Lung (tissue), 12 donors: Measurements from ENCODE around the gene BARD1. TPM values are rescaled to one million over a fixed set of nuclear protein-coding genes. Genes with fewer than 3 reads are reported as not detected.

Experiments used
- ATAC-seq: fragments of 200-7000 bp; cut with Tn5 transposase; one replicate; pipeline ENCODE4 v1.9.1; 2020; ENCODE audit warnings: moderate number of reproducible peaks; ENCODE audit not compliant: insufficient read depth, low FRiP score
- DNase-seq, 3 donors: peaks; one replicate each; pipeline ENCODE4 v3.0.0-alpha.2; 2013 to 2017
- H3K27ac ChIP-seq, 2 donors: one replicate each; pipeline ENCODE4 v1.5.1; 2013; ENCODE audit warnings: mild to moderate bottlenecking in 2 of 2, moderate library complexity in 2 of 2, control low read depth in 1 of 2, inconsistent platforms in 1 of 2, low read depth in 1 of 2, low read length in 1 of 2
- H3K27me3 ChIP-seq, 3 donors: one replicate each; pipeline ENCODE4 v1.5.1; 2013; ENCODE audit warnings: low read length in 2 of 3; ENCODE audit not compliant: control insufficient read depth in 3 of 3, insufficient read depth in 3 of 3
- H3K36me3 ChIP-seq, 4 donors: one replicate each; pipeline ENCODE4 v1.5.1; 2013; ENCODE audit warnings: low read length in 4 of 4, mild to moderate bottlenecking in 1 of 4, moderate library complexity in 1 of 4; ENCODE audit not compliant: control insufficient read depth in 4 of 4, insufficient read depth in 4 of 4
- H3K4me1 ChIP-seq, 5 donors: one replicate each; pipeline ENCODE4 v1.5.1; 2013; ENCODE audit warnings: low read length in 5 of 5, mild to moderate bottlenecking in 2 of 5, moderate library complexity in 1 of 5; ENCODE audit not compliant: control insufficient read depth in 5 of 5, insufficient read depth in 5 of 5
- H3K4me3 ChIP-seq: one replicate; pipeline ENCODE4 v1.5.1; 2013; ENCODE audit warnings: mild to moderate bottlenecking, control low read depth, moderate library complexity
- H3K9ac ChIP-seq, 2 donors: one replicate each; pipeline ENCODE4 v1.5.1; 2013; ENCODE audit warnings: low read length in 2 of 2, control low read depth in 1 of 2; ENCODE audit not compliant: insufficient read depth in 1 of 2
- H3K9me3 ChIP-seq, 4 donors: one replicate each; pipeline ENCODE4 v1.5.1; 2013; ENCODE audit warnings: low read length in 3 of 4, mild to moderate bottlenecking in 1 of 4, moderate library complexity in 1 of 4; ENCODE audit not compliant: control insufficient read depth in 4 of 4, insufficient read depth in 3 of 4
- WGBS, 2 donors: extraction: QIAGEN DNeasy Blood & Tissue Kit; methylation state at CpG; one replicate each; pipeline ENCODE4 v1.1.7; 2013; 5-methylcytosine and 5-hydroxymethylcytosine counted together
- polyA plus RNA-seq, 2 donors: library from polyadenylated mRNA; stranded (reverse); fragments of 200-250 nt; gene quantifications; one replicate each; pipeline ENCODE4 v1.2.1, GENCODE V29; 2013
- total RNA-seq, 2 donors: library from RNA; depleted of rRNA in 1 of 2; stranded (reverse); fragments of >200 nt in 1 of 2; gene quantifications; one replicate each; pipeline ENCODE4 v1.2.1, GENCODE V29; 2014 to 2021
- TF ChIP-seq, protein P1 (sequence below): IDR thresholded peaks from 2 replicates; pipeline ENCODE4 v1.5.1; 2012; ENCODE audit warnings: mild to moderate bottlenecking; ENCODE audit errors: control extremely low read depth, extremely low read depth
- donor health status: control.
- donor health status: control.
- donor health status: Bipolar disorder and iron deficiency.
- donor health status: healthy.
- donor health status: DM: yes; HTN: yes; CAD: no.

BARD1 gene
- total and polyA plus RNA-seq, 4 donors = 1.9 to 33.7 (median 8.2) TPM

DNA sequence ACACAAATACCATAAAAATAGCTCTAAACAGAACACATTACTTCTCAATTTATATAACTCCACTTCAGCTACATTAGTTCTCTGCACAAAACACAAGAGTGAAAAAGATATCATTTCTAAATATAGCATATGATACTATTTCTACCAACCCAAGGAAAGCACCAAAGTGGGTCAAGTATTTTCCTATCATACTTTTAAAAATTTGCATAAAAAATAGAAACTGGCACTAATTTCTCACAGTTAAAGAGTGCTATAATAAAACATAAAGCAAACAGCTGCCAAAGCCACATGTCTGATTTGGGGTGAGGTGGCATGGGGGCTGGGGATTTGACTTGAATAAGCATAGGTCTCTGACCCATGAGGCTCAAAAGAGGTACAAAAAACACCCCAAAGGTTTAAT is 61.5 kb downstream of the BARD1 start:
- Histone ChIP-seq H3K27ac (no peak overlapping the region), H3K4me1 (no peaks in the 10 kb centered on the region), H3K36me3 (peaks cover 3 to 20% (median 13%) of the 10 kb centered on the region in 4 donors), H3K27me3 (no peaks in the 10 kb centered on the region), H3K9ac (no peak overlapping the region), H3K9me3 (no peaks in the 10 kb centered on the region), H3K4me3 (no peak overlapping the region)
- ATAC-seq (no peak), DNase-seq (no peak)
- TF ChIP-seq, protein P1, sequence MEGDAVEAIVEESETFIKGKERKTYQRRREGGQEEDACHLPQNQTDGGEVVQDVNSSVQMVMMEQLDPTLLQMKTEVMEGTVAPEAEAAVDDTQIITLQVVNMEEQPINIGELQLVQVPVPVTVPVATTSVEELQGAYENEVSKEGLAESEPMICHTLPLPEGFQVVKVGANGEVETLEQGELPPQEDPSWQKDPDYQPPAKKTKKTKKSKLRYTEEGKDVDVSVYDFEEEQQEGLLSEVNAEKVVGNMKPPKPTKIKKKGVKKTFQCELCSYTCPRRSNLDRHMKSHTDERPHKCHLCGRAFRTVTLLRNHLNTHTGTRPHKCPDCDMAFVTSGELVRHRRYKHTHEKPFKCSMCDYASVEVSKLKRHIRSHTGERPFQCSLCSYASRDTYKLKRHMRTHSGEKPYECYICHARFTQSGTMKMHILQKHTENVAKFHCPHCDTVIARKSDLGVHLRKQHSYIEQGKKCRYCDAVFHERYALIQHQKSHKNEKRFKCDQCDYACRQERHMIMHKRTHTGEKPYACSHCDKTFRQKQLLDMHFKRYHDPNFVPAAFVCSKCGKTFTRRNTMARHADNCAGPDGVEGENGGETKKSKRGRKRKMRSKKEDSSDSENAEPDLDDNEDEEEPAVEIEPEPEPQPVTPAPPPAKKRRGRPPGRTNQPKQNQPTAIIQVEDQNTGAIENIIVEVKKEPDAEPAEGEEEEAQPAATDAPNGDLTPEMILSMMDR = no peak

DNA sequence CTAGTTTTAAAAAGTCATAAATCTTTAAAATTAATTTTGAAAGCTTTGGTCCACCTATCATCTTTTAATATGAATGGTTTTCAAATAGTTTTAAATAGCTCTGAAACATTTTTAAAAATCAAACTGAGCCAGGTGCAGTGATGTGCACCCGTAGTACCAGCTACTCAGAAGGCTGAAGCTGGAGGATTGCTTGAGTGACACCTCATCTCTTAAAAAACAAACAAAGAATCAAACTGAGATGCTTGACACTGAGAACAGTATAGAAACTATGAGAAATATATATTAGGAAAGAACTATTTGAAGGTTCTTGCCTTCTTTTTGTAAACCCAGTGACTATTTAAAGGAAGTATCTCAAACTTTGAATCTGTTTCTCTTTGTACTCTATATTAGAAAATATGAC is 67.4 kb downstream of the BARD1 start:
- peaks cover 0 to 9% (median 0%) of the 10 kb centered on the region in 4 donors for H3K36me3 ChIP-seq
- H3K27ac ChIP-seq = no peak overlapping the region
- H3K4me3 ChIP-seq = no peak overlapping the region
- WGBS, 2 donors = 92 to 100% methylated on average over 1 of the region's 1 CpG
- DNase-seq (no peak), ATAC-seq (no peak)
- TF ChIP-seq, protein P1 = no peak
- H3K9ac ChIP-seq = no peak overlapping the region
- H3K4me1 ChIP-seq = no peaks in the 10 kb centered on the region
- H3K27me3 ChIP-seq = no peaks in the 10 kb centered on the region
- H3K9me3 ChIP-seq = no peaks in the 10 kb centered on the region

DNA sequence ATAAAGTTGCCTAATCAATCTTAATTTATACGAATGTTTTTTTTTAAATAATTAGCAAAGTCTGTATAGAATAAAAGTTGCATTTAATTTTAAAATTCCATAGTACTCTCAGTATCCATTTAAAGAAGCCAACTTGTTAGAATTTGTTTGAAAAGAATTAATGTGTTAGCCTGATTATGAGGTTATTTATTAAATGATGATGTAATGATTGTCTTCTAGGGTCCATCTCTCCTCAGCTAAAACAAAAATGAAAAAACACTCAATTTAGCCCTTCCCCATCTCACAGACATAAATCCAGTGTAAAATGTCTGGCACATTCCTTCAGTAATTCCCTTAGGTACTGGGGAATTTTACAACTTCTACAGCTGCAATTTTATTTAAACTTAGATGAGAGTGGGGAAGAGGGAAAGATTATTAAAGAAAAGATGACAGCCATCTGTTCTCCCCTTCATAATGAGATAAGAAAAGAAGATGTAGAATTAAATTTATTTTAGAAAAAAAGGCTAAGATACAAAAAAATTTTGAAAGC is 68.6 kb downstream of the BARD1 start:
- Histone ChIP-seq H3K27me3 (no peaks in the 10 kb centered on the region), H3K4me3 (no peak overlapping the region), H3K27ac (no peak overlapping the region), H3K9ac (no peak overlapping the region), H3K36me3 (peaks cover 0 to 9% (median 2%) of the 10 kb centered on the region in 4 donors), H3K4me1 (no peaks in the 10 kb centered on the region), H3K9me3 (no peaks in the 10 kb centered on the region)
- TF ChIP-seq, protein P1 = no peak
- 85 to 93% methylated on average over 1 of the region's 1 CpG for WGBS, 2 donors
- DNase-seq (no peak), ATAC-seq (no peak)

DNA sequence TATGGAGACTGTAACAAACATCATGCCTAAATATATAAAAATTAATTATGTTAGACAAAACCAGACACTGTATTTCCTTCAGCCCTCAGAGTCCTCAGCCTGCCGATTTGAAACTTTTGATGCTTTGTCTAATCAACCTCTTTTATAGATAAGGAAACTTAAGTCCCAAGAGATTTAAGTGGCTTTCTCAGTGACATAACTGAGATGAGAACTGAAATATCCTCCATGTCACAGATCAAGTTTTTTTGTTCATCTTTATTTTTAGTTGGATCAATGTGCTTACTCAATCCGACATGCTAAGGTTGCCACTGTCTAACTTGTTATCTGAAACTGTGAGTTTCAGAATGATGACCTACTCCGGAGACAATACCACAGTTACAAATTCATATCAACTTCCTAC is 72.3 kb downstream of the BARD1 start:
- H3K27ac ChIP-seq = no peak overlapping the region
- H3K9ac ChIP-seq = no peak overlapping the region
- DNase-seq (no peak), ATAC-seq (no peak)
- H3K4me3 ChIP-seq = no peak overlapping the region
- peaks cover 0 to 6% (median 0%) of the 10 kb centered on the region in 5 donors for H3K4me1 ChIP-seq
- peaks cover 0 to 4% (median 0%) of the 10 kb centered on the region in 4 donors for H3K36me3 ChIP-seq
- TF ChIP-seq, protein P1 = no peak
- no peaks in the 10 kb centered on the region for H3K27me3 ChIP-seq
- 81 to 90% methylated on average over 3 of the region's 3 CpGs for whole genome bisulfite sequencing, 2 donors
- H3K9me3 ChIP-seq = no peaks in the 10 kb centered on the region
